Endothelial cell of umbilical vein (primary cell): ENCODE results near the gene SULT2B1.

Source experiments
- CTCF ChIP-seq, 2 donors: IDR thresholded peaks; 1 replicate in 1 of 2; 2 replicates in 1 of 2; pipeline ENCODE4 v1.5.1; 2011; ENCODE audit warnings: low read length in 2 of 2, mild to moderate bottlenecking in 2 of 2, moderate library complexity in 2 of 2, control low read depth in 1 of 2, inconsistent platforms in 1 of 2, low read depth in 1 of 2; ENCODE audit not compliant: insufficient read depth in 1 of 2; ENCODE audit errors: extremely low read depth in 1 of 2
- EZH2 ChIP-seq: IDR thresholded peaks from 2 replicates; pipeline ENCODE4 v1.6.1; 2012; ENCODE audit warnings: borderline replicate concordance, low read depth, mild to moderate bottlenecking, moderate library complexity, low read length, inconsistent platforms; ENCODE audit not compliant: severe bottlenecking
- FOS ChIP-seq: IDR thresholded peaks from 2 replicates; pipeline ENCODE4 v1.6.1; 2011; ENCODE audit warnings: mild to moderate bottlenecking, low read length, moderate library complexity, borderline replicate concordance; ENCODE audit not compliant: insufficient read depth
- GATA2 ChIP-seq: IDR thresholded peaks from 2 replicates; pipeline ENCODE4 v1.7.0; 2011; ENCODE audit warnings: low read depth, mild to moderate bottlenecking, moderate library complexity, mixed read lengths, low read length; ENCODE audit not compliant: insufficient read length, insufficient read depth
- JUN ChIP-seq: IDR thresholded peaks from 2 replicates; pipeline ENCODE4 v1.6.1; 2011; ENCODE audit warnings: borderline replicate concordance, low read depth; ENCODE audit not compliant: insufficient read length, insufficient read depth
- MYC ChIP-seq: IDR thresholded peaks from one replicate; pipeline ENCODE4 v1.6.1; 2011; ENCODE audit warnings: mild to moderate bottlenecking, low read depth, low read length
- POLR2A ChIP-seq: IDR thresholded peaks from 2 replicates; pipeline ENCODE4 v1.6.1; 2012; ENCODE audit warnings: low read depth, mild to moderate bottlenecking, control low read depth, low read length
- POLR2AphosphoS5 ChIP-seq: IDR thresholded peaks from 2 replicates; pipeline ENCODE4 v1.6.1; 2012; ENCODE audit warnings: low read depth, mild to moderate bottlenecking, control low read depth, low read length, moderate library complexity; ENCODE audit not compliant: insufficient read depth
- TF ChIP-seq, protein P1 (sequence below): IDR thresholded peaks from 2 replicates; pipeline ENCODE4 v1.6.1; 2011; ENCODE audit not compliant: insufficient read depth, insufficient read length

GRCh38 chr19:48603850-48604249, 51.9 kb downstream of the SULT2B1 start:
- TF ChIP-seq POLR2A (no peak), POLR2AphosphoS5 (no peak), MYC (no peak), CTCF (IDR thresholded peaks at IDR 0.05; ENCODE audit: extremely low read depth in 1 of 2, insufficient read depth in 1 of 2, low read depth in 1 of 2, low read length in 2 of 2) (no peak), EZH2 (no peak), JUN (no peak), FOS (no peak), GATA2 (no peak)
- TF ChIP-seq, protein P1, sequence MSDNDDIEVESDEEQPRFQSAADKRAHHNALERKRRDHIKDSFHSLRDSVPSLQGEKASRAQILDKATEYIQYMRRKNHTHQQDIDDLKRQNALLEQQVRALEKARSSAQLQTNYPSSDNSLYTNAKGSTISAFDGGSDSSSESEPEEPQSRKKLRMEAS, result no peak
